Measurements from ENCODE around the gene ZBTB7C. TPM values are rescaled to one million over a fixed set of nuclear protein-coding genes. Genes with fewer than 3 reads are reported as not detected.

The ZBTB7C gene
- total RNA-seq, 2 donors from 2014 or later = not detected

- ATAC-seq (no peak), DNase-seq (ENCODE audit: low spot score in 2 of 2) (no peak)
- Mint-ChIP-seq H3K36me3 (no peaks in the 10 kb centered on the region), H3K9me3 (no peaks in the 10 kb centered on the region), H3K27ac (peak overlapping the region in 1 of 2 donors; percentile 37)
Measured at GRCh38 chr18:47983055-47983454, 426.1 kb downstream of the ZBTB7C start.

- DNase-seq (ENCODE audit: low spot score in 2 of 2) = no peak
- no peaks in the 10 kb centered on the region for H3K36me3 Mint-ChIP-seq
- ATAC-seq = no peak
- peak overlapping the region in 1 of 2 donors; percentile 44 for H3K27ac Mint-ChIP-seq
- H3K9me3 Mint-ChIP-seq = no peaks in the 10 kb centered on the region
Measured at GRCh38 chr18:47981830-47982229, 427.4 kb downstream of the ZBTB7C start.

- Mint-ChIP-seq H3K36me3 (no peaks in the 10 kb centered on the region), H3K9me3 (no peaks in the 10 kb centered on the region), H3K27ac (no peak overlapping the region)
- DNase-seq (ENCODE audit: low spot score in 2 of 2) (no peak), ATAC-seq (no peak)
Measured at GRCh38 chr18:47981320-47981719, 427.9 kb downstream of the ZBTB7C start.

DNA sequence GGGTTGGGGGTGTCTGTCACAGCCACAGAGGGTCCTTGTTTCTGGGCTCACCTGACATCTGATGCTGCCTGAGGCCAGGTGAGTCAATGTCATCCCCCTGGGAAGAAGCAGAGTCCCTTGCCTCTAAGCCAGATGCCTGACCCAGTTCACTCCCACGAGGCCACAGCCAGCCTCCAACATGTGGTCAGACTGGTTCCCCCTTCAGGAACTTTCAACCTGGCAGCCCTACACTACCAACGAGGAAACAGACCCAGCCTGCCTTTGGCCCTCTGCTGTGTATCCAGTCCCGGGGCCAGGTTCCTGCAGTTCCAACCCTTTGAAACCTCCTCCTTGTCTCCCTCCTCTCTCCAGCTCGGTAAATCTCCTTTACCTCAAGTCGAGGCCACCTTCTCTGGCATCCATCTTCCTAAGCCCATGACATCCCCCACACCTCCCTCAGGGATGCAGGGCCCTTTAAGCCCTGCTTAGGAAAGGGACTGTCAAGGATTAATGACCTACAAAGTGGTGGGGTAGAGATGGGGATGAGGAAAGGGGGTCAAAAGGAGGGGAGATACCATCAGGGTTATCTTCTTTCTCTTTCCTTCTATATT, 429.5 kb downstream of the ZBTB7C start:
- H3K27ac Mint-ChIP-seq = no peak overlapping the region
- H3K9me3 Mint-ChIP-seq = no peaks in the 10 kb centered on the region
- DNase-seq (ENCODE audit: low spot score in 2 of 2) = no peak
- ATAC-seq = no peak
- no peaks in the 10 kb centered on the region for H3K36me3 Mint-ChIP-seq

GRCh38 chr18:47978603-47979002, 430.6 kb downstream of the ZBTB7C start:
- Mint-ChIP-seq H3K27ac (no peak overlapping the region), H3K36me3 (no peaks in the 10 kb centered on the region), H3K9me3 (no peaks in the 10 kb centered on the region)
- ATAC-seq (no peak), DNase-seq (ENCODE audit: low spot score in 2 of 2) (no peak)

DNA sequence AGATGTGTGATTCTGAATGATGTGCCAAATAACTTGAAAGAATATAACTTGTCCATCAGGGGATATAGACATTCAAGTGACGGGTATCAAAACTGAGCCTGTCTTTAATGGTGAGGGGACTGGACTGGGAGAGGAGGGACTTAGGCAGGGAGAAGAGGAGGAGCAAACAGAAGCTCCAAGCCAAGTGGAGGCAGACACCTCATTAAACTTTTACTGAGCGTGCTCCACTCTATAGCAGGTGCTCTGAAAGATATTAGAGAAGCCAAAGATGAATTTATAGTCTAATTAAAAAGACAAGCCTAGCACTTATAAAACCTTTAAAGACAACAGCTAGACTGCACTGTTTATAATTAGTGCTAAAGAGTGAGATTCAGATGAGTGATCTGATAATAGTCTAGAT, 431.0 kb downstream of the ZBTB7C start:
- ATAC-seq (no peak), DNase-seq (ENCODE audit: low spot score in 2 of 2) (no peak)
- no peak overlapping the region for H3K27ac Mint-ChIP-seq
- H3K9me3 Mint-ChIP-seq = no peaks in the 10 kb centered on the region
- no peaks in the 10 kb centered on the region for H3K36me3 Mint-ChIP-seq

Other genes with a start within 250 kb of the ZBTB7C start
- 1 to 10 TPM; 2.4 to 7.9 TPM for gene CTIF, start 129.6 kb upstream of the ZBTB7C start, total RNA-seq